Lung (tissue), 12 donors: ENCODE data around the gene LMTK3. TPM values are rescaled to one million over a fixed set of nuclear protein-coding genes. Genes with fewer than 3 reads are reported as not detected.

Source experiments
- ATAC-seq: fragments of 200-7000 bp; cut with Tn5 transposase; one replicate; pipeline ENCODE4 v1.9.1; 2020; ENCODE audit warnings: moderate number of reproducible peaks; ENCODE audit not compliant: insufficient read depth, low FRiP score
- DNase-seq, 3 donors: peaks; one replicate each; pipeline ENCODE4 v3.0.0-alpha.2; 2013 to 2017
- H3K27ac ChIP-seq, 2 donors: one replicate each; pipeline ENCODE4 v1.5.1; 2013; ENCODE audit warnings: mild to moderate bottlenecking in 2 of 2, moderate library complexity in 2 of 2, control low read depth in 1 of 2, inconsistent platforms in 1 of 2, low read depth in 1 of 2, low read length in 1 of 2
- H3K27me3 ChIP-seq, 3 donors: one replicate each; pipeline ENCODE4 v1.5.1; 2013; ENCODE audit warnings: low read length in 2 of 3; ENCODE audit not compliant: control insufficient read depth in 3 of 3, insufficient read depth in 3 of 3
- H3K36me3 ChIP-seq, 4 donors: one replicate each; pipeline ENCODE4 v1.5.1; 2013; ENCODE audit warnings: low read length in 4 of 4, mild to moderate bottlenecking in 1 of 4, moderate library complexity in 1 of 4; ENCODE audit not compliant: control insufficient read depth in 4 of 4, insufficient read depth in 4 of 4
- H3K4me1 ChIP-seq, 5 donors: one replicate each; pipeline ENCODE4 v1.5.1; 2013; ENCODE audit warnings: low read length in 5 of 5, mild to moderate bottlenecking in 2 of 5, moderate library complexity in 1 of 5; ENCODE audit not compliant: control insufficient read depth in 5 of 5, insufficient read depth in 5 of 5
- H3K4me3 ChIP-seq: one replicate; pipeline ENCODE4 v1.5.1; 2013; ENCODE audit warnings: mild to moderate bottlenecking, control low read depth, moderate library complexity
- H3K9ac ChIP-seq, 2 donors: one replicate each; pipeline ENCODE4 v1.5.1; 2013; ENCODE audit warnings: low read length in 2 of 2, control low read depth in 1 of 2; ENCODE audit not compliant: insufficient read depth in 1 of 2
- H3K9me3 ChIP-seq, 4 donors: one replicate each; pipeline ENCODE4 v1.5.1; 2013; ENCODE audit warnings: low read length in 3 of 4, mild to moderate bottlenecking in 1 of 4, moderate library complexity in 1 of 4; ENCODE audit not compliant: control insufficient read depth in 4 of 4, insufficient read depth in 3 of 4
- CTCF ChIP-seq: IDR thresholded peaks from 2 replicates; pipeline ENCODE4 v1.5.1; 2012; ENCODE audit warnings: mild to moderate bottlenecking; ENCODE audit errors: control extremely low read depth, extremely low read depth
- WGBS, 2 donors: extraction: QIAGEN DNeasy Blood & Tissue Kit; methylation state at CpG; one replicate each; pipeline ENCODE4 v1.1.7; 2013; 5-methylcytosine and 5-hydroxymethylcytosine counted together
- polyA plus RNA-seq, 2 donors: library from polyadenylated mRNA; stranded (reverse); fragments of 200-250 nt; gene quantifications; one replicate each; pipeline ENCODE4 v1.2.1, GENCODE V29; 2013
- total RNA-seq, 2 donors: library from RNA; depleted of rRNA in 1 of 2; stranded (reverse); fragments of >200 nt in 1 of 2; gene quantifications; one replicate each; pipeline ENCODE4 v1.2.1, GENCODE V29; 2014 to 2021
- donor health status: control.
- donor health status: control.
- donor health status: Bipolar disorder and iron deficiency.
- donor health status: healthy.
- donor health status: DM: yes; HTN: yes; CAD: no.

The LMTK3 gene
- total and polyA plus RNA-seq, 4 donors, result 1.9 to 10.7 (median 4.8) TPM

GRCh38 chr19:48507911-48508439 is 3.7 kb downstream of the LMTK3 start:
- DNase-seq (no peak), ATAC-seq (no peak)
- Histone ChIP-seq H3K4me1 (peaks cover 0 to 5% (median 0%) of the 10 kb centered on the region in 5 donors), H3K4me3 (no peak overlapping the region), H3K9me3 (peaks cover 0 to 5% (median 0%) of the 10 kb centered on the region in 4 donors), H3K27ac (no peak overlapping the region), H3K27me3 (peaks cover 0 to 20% (median 18%) of the 10 kb centered on the region in 3 donors), H3K36me3 (no peaks in the 10 kb centered on the region), H3K9ac (no peak overlapping the region)
- no peak for TF ChIP-seq CTCF
- WGBS, 2 donors, result 87 to 89% methylated on average over 7 of the region's 7 CpGs

DNA sequence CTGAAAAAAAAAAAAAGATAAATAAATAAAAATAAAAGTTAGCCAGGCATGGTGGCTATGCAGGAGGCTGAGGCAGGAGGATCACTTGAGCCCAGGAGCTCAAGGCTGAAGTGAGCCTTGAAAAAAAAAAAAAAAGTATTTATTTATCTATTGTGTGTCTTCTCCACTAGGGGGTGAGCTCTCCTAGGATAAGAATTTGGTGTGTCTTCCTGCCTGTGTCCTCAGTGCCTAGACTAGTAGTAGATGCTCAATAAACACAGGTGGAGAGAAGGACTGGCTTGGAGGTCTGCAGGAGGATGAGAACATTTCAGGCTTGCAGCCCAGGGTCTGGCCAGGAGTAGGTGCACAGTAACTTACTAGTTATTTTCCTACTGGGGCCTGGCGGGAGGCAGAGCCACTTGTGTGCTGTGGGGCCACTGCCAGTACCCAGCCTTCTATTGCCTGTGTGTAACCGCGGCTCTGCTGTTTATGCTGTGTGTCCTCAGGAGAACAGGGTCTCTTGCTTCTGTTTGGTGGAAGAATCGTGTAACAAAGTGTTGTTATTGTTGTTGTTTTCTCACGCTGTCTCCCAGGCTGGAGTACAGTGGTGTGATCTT is 5.4 kb downstream of the LMTK3 start:
- ATAC-seq (no peak), DNase-seq (no peak)
- peaks cover 0 to 2% (median 0%) of the 10 kb centered on the region in 5 donors for H3K4me1 ChIP-seq
- H3K9me3 ChIP-seq, result peaks cover 0 to 2% (median 0%) of the 10 kb centered on the region in 4 donors
- H3K4me3 ChIP-seq, result no peak overlapping the region
- H3K27ac ChIP-seq, result no peak overlapping the region
- 84 to 88% methylated on average over 5 of the region's 5 CpGs for WGBS, 2 donors
- H3K9ac ChIP-seq, result no peak overlapping the region
- peak; percentile 3 for TF ChIP-seq CTCF
- no peaks in the 10 kb centered on the region for H3K36me3 ChIP-seq
- peaks cover 0 to 12% (median 4%) of the 10 kb centered on the region in 3 donors for H3K27me3 ChIP-seq

- Histone ChIP-seq H3K36me3 (no peaks in the 10 kb centered on the region), H3K4me1 (peaks cover 0 to 6% (median 0%) of the 10 kb centered on the region in 5 donors), H3K27me3 (peaks cover 0 to 7% (median 5%) of the 10 kb centered on the region in 3 donors), H3K4me3 (no peak overlapping the region), H3K27ac (peak overlapping the region in 1 of 2 donors; percentile 55), H3K9ac (no peak overlapping the region), H3K9me3 (peaks cover 0 to 6% (median 0%) of the 10 kb centered on the region in 4 donors)
- no peak for DNase-seq
- ATAC-seq, result no peak
- no peak for TF ChIP-seq CTCF
- WGBS, 2 donors, result 29 to 31% methylated on average over 27 of the region's 27 CpGs
Observed at GRCh38 chr19:48502350-48503018, 9.2 kb downstream of the LMTK3 start.
